Testis (tissue), 2 donors: ENCODE data around the gene PIGU.

Experiments
- CTCF ChIP-seq, 3 experiments: fragments of 450-650 bp in 2 of 3; fragments of 200-600 bp in 1 of 3; sonication (generic) in 1 of 3; IDR thresholded peaks; one replicate each; pipeline ENCODE4 v1.5.1; 2016 to 2019; ENCODE audit warnings: antibody characterized with exemption in 3 of 3, mild to moderate bottlenecking in 2 of 3, moderate library complexity in 1 of 3
- POLR2A ChIP-seq: fragments of 450-650 bp; IDR thresholded peaks from one replicate; pipeline ENCODE4 v1.6.1; 2017; ENCODE audit warnings: antibody characterized with exemption, mild to moderate bottlenecking, moderate library complexity

GRCh38 chr20:34531608-34532265 lies 145.2 kb downstream of the PIGU start:
- TF ChIP-seq CTCF (IDR thresholded peaks at IDR 0.05) (no peak), POLR2A (no peak)
